Measurements from ENCODE around the gene CBLB.
A peak's percentile ranks its signal among the peaks of the same experiment; 100 is the strongest.

The CBLB gene

DNA sequence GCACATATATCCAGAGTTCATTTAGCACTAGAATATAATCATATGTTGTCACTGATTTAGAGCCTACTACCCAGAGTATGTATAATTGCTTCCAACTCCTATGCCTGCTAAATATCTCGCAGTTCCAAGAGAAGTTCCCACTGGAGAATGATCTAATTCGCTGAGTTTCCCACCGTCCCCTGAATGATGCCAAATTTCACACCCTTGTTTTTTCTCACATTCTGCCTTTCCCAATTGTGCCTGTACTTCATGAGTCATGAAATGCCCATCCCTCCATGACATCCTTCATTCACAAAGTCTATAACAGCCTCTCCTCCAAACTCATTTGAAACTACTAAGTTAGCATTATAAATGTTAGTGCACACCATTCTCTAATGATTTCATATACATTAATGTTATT is 177.2 kb downstream of the CBLB start:
- no peak for DNase-seq (ENCODE audit: low read depth in 2 of 2)

DNA sequence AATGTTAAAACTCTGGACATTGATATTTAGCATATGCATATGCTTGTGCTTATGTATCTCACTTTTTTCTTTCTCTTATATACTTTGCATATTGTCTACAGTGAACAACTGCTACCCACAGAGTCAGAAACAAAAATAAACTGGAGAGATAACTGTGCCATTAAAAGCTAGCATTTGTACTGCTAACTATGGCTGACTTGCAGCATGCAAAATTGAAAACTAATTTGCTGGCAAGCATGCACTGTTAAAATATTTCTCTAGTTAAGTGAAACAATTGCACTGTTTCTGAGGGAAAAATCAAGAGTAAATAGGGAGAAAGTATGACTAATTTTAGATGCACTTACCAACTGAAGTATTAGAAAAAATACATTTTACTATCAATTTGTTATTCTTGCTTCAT is 177.8 kb downstream of the CBLB start:
- no peak for DNase-seq (ENCODE audit: low read depth in 2 of 2)

DNA sequence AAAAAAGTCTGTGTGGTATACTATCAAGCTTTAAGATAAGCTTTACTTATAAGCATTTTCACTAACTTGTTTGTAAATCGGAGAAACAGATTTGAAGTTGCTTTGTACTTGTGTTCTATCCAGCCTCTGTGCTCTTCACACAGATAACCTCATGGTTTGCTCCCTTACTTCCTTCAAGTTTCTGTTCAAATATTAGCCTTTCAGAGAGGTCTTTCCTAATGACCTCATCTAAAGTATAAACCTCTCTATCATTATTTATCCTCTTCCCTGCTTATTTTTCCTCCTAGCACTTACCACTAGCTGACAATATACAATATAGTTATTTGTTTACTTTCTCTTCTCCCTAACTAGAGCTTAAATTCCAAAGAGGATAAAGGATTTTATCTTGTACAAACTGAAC is 180.0 kb downstream of the CBLB start:
- DNase-seq (ENCODE audit: low read depth in 2 of 2) = no peak

DNA sequence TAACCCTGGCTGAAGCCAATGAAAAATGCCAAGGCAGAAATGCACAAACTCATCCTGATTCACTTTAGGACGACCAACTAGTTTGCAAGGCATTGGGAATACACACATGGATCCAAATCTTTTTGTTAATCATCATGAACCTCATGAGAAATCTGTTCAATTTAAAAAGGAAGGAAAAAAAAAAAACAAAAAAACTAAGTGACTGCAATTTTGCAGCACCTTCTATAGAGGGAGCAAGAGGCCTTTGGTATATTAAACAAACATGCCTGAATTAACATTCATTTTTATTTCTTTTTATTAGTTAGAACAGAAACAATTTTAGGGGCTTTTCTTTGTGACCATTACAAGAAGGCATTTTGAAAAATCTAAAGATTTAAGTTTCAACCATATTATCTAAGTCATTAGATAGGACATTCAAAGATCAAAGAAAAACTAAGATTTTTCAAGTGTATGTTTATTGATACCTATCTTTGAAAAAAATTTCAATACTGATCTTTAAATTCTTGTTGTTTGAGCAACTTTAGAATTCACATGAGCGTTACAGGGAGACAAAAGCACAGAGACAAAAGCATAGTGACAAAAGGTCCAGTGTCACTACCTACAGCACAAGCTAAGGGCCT is 182.4 kb downstream of the CBLB start:
- no peak for DNase-seq (ENCODE audit: low read depth in 2 of 2)

DNA sequence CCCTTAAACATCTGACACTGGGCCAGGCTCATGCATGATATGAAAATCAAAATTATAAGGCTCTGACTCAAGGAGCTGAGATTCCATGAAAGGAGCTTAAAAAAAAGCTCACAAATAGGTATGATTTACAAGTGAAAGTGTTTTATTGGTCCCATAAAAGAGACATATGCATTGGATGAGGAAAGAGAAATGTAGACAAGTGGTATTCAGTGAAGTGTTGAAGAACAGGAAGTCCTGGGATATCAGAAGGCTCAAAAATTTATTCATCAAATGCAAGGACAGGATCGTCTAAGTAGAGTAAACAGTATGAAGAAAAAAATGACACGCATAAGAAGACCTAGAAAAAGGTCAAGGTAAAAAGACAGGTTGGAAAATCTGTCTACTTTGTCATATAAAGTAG is 188.9 kb downstream of the CBLB start:
- no peak for DNase-seq (ENCODE audit: low read depth in 2 of 2)

DNA sequence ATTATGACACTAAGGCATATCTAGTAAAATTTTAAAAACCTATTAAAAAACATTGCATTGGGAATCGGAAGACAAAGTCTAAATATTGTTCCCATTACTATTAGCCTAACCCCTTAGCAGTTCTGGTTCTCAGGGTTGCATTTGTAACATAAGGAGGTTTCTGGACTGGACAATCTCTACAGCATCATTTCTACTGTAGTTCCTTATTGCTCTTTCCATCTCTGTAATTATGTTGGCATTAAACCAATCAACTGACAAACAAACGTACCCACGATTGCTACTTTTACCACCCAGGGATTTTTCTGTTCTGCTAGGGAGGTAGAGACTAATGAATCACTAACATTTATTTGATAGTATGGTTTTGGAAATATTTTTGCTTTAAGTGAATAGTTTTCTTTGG is 190.8 kb downstream of the CBLB start:
- DNase-seq (ENCODE audit: low read depth in 2 of 2) = no peak

DNA sequence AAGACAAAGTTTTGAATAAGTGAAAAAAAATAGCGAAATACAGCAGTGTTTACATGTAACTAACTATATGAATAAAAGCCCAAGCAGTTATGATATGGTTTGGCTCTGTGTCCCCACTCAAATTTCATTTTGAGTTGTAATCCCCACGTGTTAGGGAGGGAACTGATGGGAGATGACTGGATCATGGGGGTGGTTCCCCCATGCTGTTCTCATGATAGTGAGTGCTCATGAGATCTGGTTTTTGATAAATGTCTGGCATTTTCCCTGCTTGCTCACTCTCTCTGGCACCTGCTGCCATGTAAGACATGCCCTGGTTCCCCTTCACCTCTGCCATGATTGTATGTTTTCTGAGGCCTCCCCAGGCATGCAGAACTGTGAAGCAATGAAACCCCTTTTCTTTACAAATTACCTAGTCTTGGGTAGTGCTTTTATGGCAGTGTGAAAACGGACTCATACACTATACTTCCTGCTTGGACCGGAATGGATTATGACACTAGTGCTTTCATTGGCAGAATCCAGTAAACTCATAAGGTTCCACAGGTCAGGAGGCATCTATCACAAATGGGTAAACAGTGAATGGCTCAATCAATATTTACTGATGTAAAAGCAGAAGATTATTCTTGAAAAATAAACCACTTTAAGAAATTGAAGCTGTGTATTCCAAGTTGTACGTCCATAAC is 192.1 kb downstream of the CBLB start:
- DNase-seq (ENCODE audit: low read depth in 2 of 2) = peak; percentile 14 to 46

DNA sequence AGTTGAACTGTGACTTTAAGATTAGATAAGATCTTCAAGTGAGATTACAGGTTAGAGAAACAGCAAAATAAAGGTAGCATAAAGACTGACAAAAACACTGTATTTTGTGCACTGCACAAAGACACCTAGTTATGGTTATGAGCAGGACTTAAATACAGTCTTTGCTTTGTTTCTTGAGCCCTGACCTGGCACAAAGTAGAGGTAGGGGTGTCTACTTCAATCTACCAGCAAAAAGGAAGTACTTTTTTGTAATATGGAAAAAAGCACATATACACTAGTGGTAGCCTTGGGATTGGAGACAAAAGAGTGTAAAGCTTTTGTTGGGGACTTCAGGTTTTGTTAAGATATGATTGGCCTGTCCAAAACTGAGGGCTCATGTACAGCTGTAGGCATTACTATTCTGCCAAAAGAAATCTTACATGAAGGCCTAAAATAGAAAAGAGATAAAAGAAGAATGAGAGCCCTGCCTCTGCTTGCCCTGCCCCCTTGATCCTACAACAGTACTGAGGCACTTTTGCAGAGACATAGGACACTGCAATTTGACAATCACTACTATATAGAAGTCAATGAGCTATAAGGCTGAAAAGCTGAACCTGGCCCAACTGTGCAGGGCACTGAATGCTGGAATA is 194.3 kb downstream of the CBLB start:
- DNase-seq (ENCODE audit: low read depth in 2 of 2) = no peak

DNA sequence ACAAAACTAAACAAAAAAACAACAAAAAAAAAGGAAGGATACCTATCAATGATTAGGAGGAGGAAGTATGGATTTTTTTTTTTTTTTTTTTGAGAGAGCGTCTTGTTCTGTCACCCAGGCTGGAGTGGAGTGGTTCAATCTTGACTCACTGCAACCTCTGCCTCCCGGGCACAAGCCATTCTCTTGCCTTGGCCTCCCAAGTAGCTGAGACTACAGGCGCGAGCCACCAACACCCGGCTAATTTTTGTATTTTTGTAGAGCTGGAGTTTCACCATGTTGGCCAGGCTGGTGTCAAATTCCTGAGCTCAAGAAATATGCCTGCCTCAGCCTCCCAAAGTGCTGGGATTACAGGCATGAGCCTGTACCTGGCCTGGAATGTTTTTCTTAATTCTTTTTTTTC is 195.8 kb downstream of the CBLB start:
- no peak for DNase-seq (ENCODE audit: low read depth in 2 of 2)

DNA sequence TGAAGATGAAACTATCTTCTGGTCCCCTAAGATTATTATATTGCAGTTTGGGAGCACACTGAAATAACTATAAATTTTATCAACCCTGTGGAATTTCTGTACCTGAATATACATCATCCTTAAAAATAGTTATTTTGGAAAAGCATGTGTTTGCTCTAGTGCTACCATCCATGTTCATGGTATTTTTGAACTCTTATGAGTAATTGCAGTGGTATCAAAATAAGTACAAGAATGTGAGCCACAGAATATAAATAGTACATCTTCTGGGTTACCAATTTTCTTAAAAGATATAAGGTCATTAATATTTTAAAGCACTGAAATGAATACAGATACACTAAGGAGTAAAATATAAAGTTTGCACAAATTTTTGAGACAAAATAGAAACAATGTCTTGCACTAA is 206.5 kb downstream of the CBLB start:
- DNase-seq (ENCODE audit: low read depth in 2 of 2) = no peak

DNA sequence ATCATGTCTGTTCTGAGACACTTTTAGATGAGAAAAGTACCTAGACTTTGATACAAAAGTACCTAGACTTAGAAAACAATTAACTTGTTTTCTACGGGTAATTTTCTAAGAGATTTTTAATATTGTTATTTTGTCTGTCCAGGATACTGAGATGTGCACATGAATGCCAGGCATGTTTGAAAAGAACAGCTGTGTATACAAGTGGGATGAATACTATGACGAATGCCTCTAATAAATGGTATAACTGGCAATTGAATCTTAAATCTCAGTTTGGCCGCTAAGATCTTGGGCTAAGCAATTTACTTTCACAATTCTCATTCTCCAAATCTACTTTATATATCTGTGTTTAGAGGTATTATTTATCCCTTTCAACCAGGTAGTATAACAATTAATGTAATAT is 207.4 kb downstream of the CBLB start:
- no peak for DNase-seq (ENCODE audit: low read depth in 2 of 2)

DNA sequence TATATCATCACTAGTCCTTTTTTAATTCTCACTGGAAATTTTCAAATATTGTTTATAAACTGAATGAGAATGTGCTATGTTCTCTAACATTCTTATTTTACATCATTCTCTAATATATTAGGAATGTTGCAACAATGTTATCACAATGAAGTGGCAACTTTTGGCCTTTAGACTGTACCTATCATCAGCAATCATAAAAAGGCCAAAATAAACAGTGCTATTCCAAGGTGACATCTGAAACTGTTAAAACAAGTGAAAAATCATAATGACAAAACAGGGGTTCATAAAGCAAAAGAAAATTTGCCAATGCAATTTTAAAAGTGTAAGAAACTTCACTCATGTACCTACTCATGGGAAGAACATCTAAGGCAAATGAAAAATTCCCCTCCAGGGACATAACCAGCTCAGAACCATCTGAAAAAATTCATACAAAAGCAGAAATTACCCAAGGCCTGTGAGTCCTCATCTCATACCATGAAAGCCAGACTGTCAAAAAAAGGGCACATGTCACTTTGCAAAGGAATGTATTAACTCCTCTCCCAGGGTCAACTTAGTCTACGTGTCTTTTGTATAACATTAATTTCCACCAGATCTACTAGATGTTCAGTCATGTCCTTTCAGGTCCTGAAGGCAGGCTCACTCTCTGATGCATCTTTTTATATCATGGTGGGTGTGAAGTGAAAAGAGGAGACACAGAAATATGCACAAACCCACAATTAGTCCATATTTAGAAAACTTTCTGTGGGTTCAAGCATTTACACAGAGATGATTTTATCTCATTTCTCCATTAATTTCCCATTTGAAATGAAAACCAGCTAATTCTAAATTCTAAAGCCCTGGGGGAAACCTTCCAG is 211.9 kb downstream of the CBLB start:
- no peak for DNase-seq (ENCODE audit: low read depth in 2 of 2)

DNA sequence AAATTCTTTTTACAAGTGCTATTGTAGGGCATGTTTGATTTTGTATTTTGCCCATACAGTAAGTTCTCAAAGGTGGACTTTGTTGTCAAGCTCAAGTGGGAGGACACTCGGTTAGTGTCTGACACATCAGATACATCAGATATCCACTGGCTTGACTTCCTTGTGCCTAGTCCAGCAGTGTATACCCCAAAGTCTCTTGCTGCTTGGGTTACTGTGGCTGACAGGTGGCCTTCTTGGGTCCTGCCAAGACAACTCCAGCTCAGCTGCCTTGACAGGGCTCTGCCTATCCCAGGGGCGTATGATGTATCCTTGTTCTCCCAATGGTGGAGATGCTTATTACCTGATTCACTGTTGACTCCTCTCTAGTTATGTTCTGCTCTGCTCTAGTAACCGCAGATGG is 214.9 kb downstream of the CBLB start:
- no peak for DNase-seq (ENCODE audit: low read depth in 2 of 2)

DNA sequence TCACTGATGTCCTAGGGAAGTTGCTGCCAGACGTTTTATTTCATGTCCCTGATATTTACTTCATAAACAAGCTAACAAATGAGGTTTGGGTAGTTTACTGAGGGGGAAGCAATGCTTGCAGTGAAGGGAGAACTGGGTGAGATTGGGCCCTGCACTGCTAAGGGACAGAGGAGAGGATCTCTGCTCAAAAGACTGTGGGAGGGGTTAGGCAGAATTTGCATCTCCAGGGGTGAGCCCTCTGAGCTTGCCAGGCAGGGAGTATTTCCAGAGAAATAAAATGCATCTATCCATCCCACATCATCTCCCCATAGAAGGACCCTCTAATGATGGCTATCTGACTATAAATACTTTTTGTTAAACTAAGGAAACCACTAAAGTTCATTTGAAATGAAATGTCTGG is 215.6 kb downstream of the CBLB start:
- no peak for DNase-seq (ENCODE audit: low read depth in 2 of 2)

DNA sequence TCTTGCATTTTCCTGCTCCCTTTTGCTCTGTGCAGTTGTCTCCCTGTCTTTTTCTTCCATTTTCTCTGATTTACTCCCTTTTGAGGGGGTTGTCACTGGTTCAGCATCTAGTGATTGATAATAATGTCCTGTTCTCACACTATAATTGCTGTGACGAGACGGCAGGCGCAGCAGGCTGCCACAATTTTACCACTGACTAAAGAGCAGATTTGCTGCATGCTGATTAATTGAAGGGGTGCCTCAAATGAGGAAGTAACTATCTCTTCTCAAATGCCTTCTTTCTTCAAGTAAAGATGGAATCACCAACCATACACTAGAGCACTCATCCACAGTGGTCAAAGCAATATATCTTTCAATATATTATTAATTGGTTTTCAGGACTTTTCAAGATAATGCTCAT is 219.3 kb downstream of the CBLB start:
- no peak for DNase-seq (ENCODE audit: low read depth in 2 of 2)

DNA sequence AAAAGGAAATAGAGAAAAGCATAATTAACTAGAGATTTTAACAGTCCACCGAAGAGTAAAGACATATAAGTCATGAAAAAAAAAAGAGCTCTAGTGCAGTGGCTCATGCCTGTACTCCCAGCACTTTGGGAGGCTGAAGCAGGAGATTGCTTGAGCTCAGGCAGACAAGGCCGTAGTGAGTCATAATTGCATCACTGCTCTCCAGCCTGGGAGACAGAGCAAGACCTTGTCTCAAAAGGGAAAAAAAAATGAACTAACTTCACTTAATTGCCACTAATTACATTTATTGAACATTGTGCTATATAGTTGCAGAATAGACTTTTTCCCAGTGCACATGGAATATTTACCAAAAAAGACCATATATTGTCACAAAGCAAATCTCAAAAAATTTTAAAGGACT is 221.8 kb downstream of the CBLB start:
- DNase-seq (ENCODE audit: low read depth in 2 of 2) = no peak

DNA sequence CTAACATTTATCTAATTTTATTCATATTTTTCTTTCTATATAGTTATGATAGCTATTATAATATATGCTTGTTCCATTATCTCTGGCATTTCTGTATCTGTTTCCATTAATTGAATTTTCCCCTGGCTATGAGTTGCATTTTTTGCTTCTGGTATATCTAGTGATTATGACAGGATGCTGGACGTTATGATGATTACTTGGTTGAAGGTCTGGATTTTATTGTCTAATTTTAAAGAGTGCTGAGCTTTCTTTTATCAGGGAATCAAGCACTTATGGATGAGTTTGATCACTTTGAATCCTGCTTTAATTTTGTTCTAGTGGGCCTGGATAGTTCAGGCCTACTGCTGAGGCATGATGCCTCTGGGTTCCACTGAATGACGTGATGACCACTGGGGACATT is 229.7 kb downstream of the CBLB start:
- DNase-seq (ENCODE audit: low read depth in 2 of 2) = no peak

DNA sequence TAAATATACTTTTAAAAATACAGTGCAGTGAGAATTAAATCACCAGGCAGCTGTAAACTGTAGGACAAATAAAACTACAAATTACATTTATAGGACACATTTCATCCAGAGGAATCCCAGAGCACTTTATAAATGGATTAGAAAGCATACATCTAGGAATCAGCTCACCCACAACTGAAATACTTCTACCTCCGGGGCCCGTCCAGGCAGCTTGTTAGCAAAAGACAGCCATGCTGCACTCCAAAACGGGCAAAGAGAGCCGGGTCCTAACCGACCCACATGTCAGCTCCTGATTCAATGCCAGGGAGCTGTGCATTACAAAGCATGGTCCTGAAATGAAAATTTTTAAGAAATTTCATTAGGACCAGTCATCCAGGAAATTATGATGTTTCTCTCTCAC is 234.1 kb downstream of the CBLB start:
- no peak for DNase-seq (ENCODE audit: low read depth in 2 of 2)

DNA sequence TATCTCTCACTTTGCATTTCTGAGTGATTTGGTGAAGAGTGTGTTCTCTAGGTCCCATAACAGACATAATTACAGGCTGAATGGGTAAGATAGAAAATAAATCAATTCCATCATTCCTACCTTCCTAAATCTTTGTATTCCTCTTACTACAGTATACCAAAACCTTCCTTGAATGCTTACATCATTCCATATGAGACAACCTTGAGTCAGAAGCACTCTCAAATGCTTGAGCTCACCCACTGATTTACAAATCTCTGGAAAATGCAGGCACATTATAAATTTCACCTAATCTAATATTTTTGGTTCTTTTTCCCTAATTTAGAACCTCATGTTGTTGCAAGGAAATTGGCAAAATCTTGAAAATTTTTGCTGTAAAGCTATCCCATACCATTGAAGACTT is 239.1 kb downstream of the CBLB start:
- DNase-seq (ENCODE audit: low read depth in 2 of 2) = no peak

DNA sequence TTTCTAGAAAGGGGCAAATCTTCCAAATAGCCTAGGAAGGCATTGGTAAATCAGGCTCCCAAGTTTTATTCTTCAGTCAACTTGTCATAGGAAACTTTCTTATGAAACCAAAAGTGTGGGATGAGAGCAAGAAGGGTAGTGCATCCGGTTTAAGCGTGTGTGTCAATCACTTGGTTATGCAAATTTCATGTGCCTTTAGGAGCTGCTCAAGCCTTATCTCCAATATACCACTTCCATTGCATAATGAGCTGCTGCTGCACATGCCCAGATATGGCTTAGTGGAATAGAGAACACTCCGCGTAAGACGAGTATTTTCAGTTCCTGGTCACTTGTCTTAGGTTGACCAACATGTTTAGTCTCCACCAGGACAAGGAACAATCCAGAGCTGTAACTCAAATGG is 242.1 kb downstream of the CBLB start:
- DNase-seq (ENCODE audit: low read depth in 2 of 2) = no peak

DNA sequence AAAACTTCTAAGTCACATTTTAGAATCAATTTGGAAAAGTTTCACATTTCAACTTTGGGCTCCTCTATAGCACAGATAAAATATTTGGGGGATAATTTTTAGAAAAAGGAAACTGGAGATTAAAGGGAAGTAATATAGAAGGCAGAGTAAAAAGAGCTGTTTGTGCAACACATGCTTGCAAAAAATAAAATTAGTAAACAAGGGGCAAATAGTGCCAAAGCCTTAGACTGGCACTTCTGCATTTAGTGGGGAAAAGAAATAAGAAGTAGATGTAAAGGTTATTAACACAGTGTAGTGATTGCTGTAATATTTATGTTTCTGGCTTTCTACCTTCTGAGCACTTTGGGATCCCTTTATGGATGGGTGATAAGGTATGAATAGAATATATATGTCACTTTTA is 246.6 kb downstream of the CBLB start:
- no peak for DNase-seq (ENCODE audit: low read depth in 2 of 2)

DNA sequence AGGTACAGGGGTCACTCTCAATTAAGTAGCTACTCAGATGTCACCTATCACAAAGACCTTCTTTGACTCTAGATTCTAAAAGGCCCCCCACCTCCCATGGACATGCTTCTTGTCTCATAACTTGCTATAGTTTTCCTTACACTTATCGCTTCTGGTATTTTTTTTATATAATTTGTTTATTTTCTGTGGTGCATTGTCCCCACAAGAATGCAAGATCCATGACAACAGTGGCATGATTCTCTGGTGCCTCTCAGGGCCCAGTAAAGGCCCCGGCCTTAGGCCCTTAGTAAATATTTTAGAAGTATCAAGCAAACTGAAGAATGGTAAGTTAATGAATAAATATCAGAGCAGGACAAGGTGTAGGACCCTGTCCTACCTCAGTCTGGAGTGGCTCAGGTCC is 248.6 kb downstream of the CBLB start:
- no peak for DNase-seq (ENCODE audit: low read depth in 2 of 2)

DNA sequence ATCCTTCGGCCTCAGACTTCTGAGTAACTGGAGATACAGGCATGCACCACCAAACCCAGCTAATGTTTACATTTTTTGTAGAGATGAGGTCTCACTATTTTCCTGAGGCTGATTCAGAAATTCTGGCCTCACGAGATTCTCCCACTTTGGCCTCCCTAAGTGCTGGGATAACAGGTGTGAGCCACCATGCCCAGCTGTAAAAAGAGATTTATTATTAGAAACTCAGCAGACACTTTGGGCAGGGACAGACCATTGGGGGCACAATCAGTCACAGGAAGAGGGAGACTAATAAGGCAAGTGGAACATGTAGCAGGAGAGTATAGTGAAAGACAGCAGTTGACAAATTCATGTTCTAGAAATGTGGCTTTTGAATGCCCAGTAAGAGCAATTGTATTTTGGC is 249.2 kb downstream of the CBLB start:
- no peak for DNase-seq (ENCODE audit: low read depth in 2 of 2)
